Hepatocyte (in vitro differentiated cells): Measurements from ENCODE around the gene COPB1. TPM values are rescaled to one million over a fixed set of nuclear protein-coding genes. Genes with fewer than 3 reads are reported as not detected.
A peak's percentile ranks its signal among the peaks of the same experiment; 100 is the strongest.

Experiments used
- DNase-seq: peaks from one replicate; pipeline ENCODE4 v3.0.0-alpha.2; 2016; ENCODE audit warnings: low spot score
- H2AFZ ChIP-seq: fragments of 200-600 bp; sonication (generic); 2 replicates; pipeline ENCODE4 v1.6.0; 2016; ENCODE audit warnings: antibody characterized with exemption, mild to moderate bottlenecking
- H3K27ac ChIP-seq: fragments of 200-600 bp; sonication (generic); 2 replicates; pipeline ENCODE4 v1.5.1; 2016; ENCODE audit warnings: mild to moderate bottlenecking
- H3K27me3 ChIP-seq: fragments of 200-600 bp; sonication (generic); 2 replicates; pipeline ENCODE4 v1.6.1; 2016
- H3K36me3 ChIP-seq: fragments of 200-600 bp; sonication (generic); replicated peaks from 2 replicates; pipeline ENCODE4 v1.5.1; 2016; ENCODE audit warnings: low read depth; ENCODE audit not compliant: insufficient read depth
- H3K4me1 ChIP-seq: fragments of 200-600 bp; sonication (generic); 2 replicates; pipeline ENCODE4 v1.5.1; 2016; ENCODE audit warnings: mild to moderate bottlenecking, moderate library complexity; ENCODE audit not compliant: insufficient read depth
- H3K4me2 ChIP-seq: fragments of 200-600 bp; sonication (generic); 2 replicates; pipeline ENCODE4 v1.6.0; 2016
- H3K4me3 ChIP-seq: fragments of 200-600 bp; sonication (generic); 2 replicates; pipeline ENCODE4 v1.5.1; 2016; ENCODE audit warnings: mild to moderate bottlenecking
- H3K79me2 ChIP-seq: fragments of 200-600 bp; sonication (generic); 2 replicates; pipeline ENCODE4 v1.6.0; 2017; ENCODE audit warnings: mild to moderate bottlenecking
- H3K9me2 ChIP-seq: fragments of 200-600 bp; sonication (generic); replicated peaks from 2 replicates; pipeline ENCODE4 v1.6.0; 2017; ENCODE audit warnings: mild to moderate bottlenecking; ENCODE audit not compliant: insufficient read depth
- H3K9me3 ChIP-seq: fragments of 200-600 bp; sonication (generic); 2 replicates; pipeline ENCODE4 v1.5.1; 2016; ENCODE audit warnings: low read depth, mild to moderate bottlenecking
- H4K20me1 ChIP-seq: fragments of 200-600 bp; sonication (generic); 2 replicates; pipeline ENCODE4 v1.6.0; 2016; ENCODE audit warnings: mild to moderate bottlenecking; ENCODE audit not compliant: insufficient read depth, poor library complexity, severe bottlenecking
- CTCF ChIP-seq: fragments of 200-600 bp; sonication (generic); IDR thresholded peaks from 2 replicates; pipeline ENCODE4 v1.5.1; 2016; ENCODE audit warnings: antibody characterized with exemption, mild to moderate bottlenecking; ENCODE audit not compliant: poor library complexity
- EZH2 ChIP-seq: fragments of 200-600 bp; sonication (generic); IDR thresholded peaks from 2 replicates; pipeline ENCODE4 v1.6.1; 2016; ENCODE audit warnings: antibody characterized with exemption, mild to moderate bottlenecking, borderline replicate concordance
- EZH2phosphoT487 ChIP-seq: fragments of 200-600 bp; sonication (generic); IDR thresholded peaks from one replicate; pipeline ENCODE4 v1.6.1; 2018; ENCODE audit warnings: antibody characterized with exemption, mild to moderate bottlenecking, low read depth, moderate library complexity; ENCODE audit not compliant: unreplicated experiment, severe bottlenecking
- WGBS: methylation state at CpG from one replicate; pipeline ENCODE4 v1.1.6; 2016; ENCODE audit warnings: low lambda C conversion rate; ENCODE audit errors: missing lambda C conversion rate; 5-methylcytosine and 5-hydroxymethylcytosine counted together
- polyA plus RNA-seq: library from polyadenylated mRNA; unstranded; fragments of >200 nt; fragmentation: Nextera tagmentation; extraction: Ambion mirVana; gene quantifications from 2 replicates; pipeline ENCODE4 v1.2.1, GENCODE V29; 2016
- total RNA-seq: library from RNA; depleted of rRNA; stranded (reverse); fragments of >200 nt; gene quantifications from 2 replicates; pipeline ENCODE4 v1.2.3, GENCODE V29; 2014

The COPB1 gene
- total and polyA plus RNA-seq, 2 experiments from 2014 or later: 87.5 to 228 TPM

GRCh38 chr11:14541192-14541947 lies 41.8 kb upstream of the COPB1 start:
- H3K27me3 ChIP-seq: no peaks in the 10 kb centered on the region
- H3K36me3 ChIP-seq: no peaks in the 10 kb centered on the region
- H3K9me2 ChIP-seq: no peaks in the 10 kb centered on the region
- 86% methylated on average over 6 of the region's 6 CpGs for whole genome bisulfite sequencing
- no peak overlapping the region for H2AFZ ChIP-seq
- peak overlapping the region; percentile 7 for H3K27ac ChIP-seq
- H3K4me2 ChIP-seq: peak overlapping the region; percentile 6
- no peak overlapping the region for H3K4me3 ChIP-seq
- H4K20me1 ChIP-seq: no peaks in the 10 kb centered on the region
- no peak for TF ChIP-seq EZH2phosphoT487
- TF ChIP-seq EZH2: no peak
- no peak for TF ChIP-seq CTCF
- H3K79me2 ChIP-seq: no peaks in the 10 kb centered on the region
- no peak for DNase-seq
- peaks cover 7% of the 10 kb centered on the region for H3K4me1 ChIP-seq
- H3K9me3 ChIP-seq: no peaks in the 10 kb centered on the region

- H3K27ac ChIP-seq: peak overlapping the region; percentile 10
- 92% methylated on average over 4 of the region's 4 CpGs for WGBS
- no peaks in the 10 kb centered on the region for H3K9me3 ChIP-seq
- no peak overlapping the region for H2AFZ ChIP-seq
- DNase-seq: no peak
- H3K9me2 ChIP-seq: no peaks in the 10 kb centered on the region
- no peak overlapping the region for H3K4me3 ChIP-seq
- H4K20me1 ChIP-seq: no peaks in the 10 kb centered on the region
- H3K36me3 ChIP-seq: no peaks in the 10 kb centered on the region
- H3K4me1 ChIP-seq: peaks cover 7% of the 10 kb centered on the region
- no peaks in the 10 kb centered on the region for H3K79me2 ChIP-seq
- no peak overlapping the region for H3K4me2 ChIP-seq
- no peak for TF ChIP-seq CTCF
- no peak for TF ChIP-seq EZH2
- no peak for TF ChIP-seq EZH2phosphoT487
- no peaks in the 10 kb centered on the region for H3K27me3 ChIP-seq
These were observed 40.4 kb upstream of the COPB1 start for GRCh38 chr11:14539982-14540421.

- Histone ChIP-seq H3K27me3 (no peaks in the 10 kb centered on the region), H3K36me3 (no peaks in the 10 kb centered on the region), H3K4me2 (no peak overlapping the region), H3K9me2 (no peaks in the 10 kb centered on the region), H2AFZ (no peak overlapping the region), H3K9me3 (no peaks in the 10 kb centered on the region), H3K27ac (no peak overlapping the region), H3K79me2 (no peaks in the 10 kb centered on the region), H3K4me1 (peaks cover 7% of the 10 kb centered on the region), H3K4me3 (no peak overlapping the region), H4K20me1 (no peaks in the 10 kb centered on the region)
- DNase-seq: no peak
- 86% methylated on average over 3 of the region's 3 CpGs for WGBS
- TF ChIP-seq EZH2phosphoT487 (no peak), CTCF (no peak), EZH2 (no peak)
These were observed 39.4 kb upstream of the COPB1 start for GRCh38 chr11:14538926-14539554.
